ENCODE results near the gene HMCN2. TPM values are rescaled to one million over a fixed set of nuclear protein-coding genes. Genes with fewer than 3 reads are reported as not detected.

The HMCN2 gene
- total RNA-seq, 4 donors from 2014 or later: 1.3 to 6.3 (median 3.5) TPM

- TF ChIP-seq POLR2A (IDR thresholded peaks at IDR 0.05) (no peak), EP300 (IDR thresholded peaks at IDR 0.05) (no peak), POLR2AphosphoS5 (IDR thresholded peaks at IDR 0.05) (no peak)
- TF ChIP-seq, protein P1, sequence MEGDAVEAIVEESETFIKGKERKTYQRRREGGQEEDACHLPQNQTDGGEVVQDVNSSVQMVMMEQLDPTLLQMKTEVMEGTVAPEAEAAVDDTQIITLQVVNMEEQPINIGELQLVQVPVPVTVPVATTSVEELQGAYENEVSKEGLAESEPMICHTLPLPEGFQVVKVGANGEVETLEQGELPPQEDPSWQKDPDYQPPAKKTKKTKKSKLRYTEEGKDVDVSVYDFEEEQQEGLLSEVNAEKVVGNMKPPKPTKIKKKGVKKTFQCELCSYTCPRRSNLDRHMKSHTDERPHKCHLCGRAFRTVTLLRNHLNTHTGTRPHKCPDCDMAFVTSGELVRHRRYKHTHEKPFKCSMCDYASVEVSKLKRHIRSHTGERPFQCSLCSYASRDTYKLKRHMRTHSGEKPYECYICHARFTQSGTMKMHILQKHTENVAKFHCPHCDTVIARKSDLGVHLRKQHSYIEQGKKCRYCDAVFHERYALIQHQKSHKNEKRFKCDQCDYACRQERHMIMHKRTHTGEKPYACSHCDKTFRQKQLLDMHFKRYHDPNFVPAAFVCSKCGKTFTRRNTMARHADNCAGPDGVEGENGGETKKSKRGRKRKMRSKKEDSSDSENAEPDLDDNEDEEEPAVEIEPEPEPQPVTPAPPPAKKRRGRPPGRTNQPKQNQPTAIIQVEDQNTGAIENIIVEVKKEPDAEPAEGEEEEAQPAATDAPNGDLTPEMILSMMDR (IDR thresholded peaks at IDR 0.05): no peak
- Histone ChIP-seq H3K9me3 (no peaks in the 10 kb centered on the region), H3K4me3 (no peak overlapping the region), H3K27me3 (peaks cover 7% of the 10 kb centered on the region), H3K27ac (no peak overlapping the region), H3K4me1 (no peaks in the 10 kb centered on the region), H3K36me3 (peaks cover 7% of the 10 kb centered on the region)
- no peak for DNase-seq (ENCODE audit: low spot score in 2 of 2)
- WGBS: 88% methylated on average over 23 of the region's 23 CpGs
Observed at GRCh38 chr9:130458027-130458803, 192.7 kb downstream of the HMCN2 start.

DNA sequence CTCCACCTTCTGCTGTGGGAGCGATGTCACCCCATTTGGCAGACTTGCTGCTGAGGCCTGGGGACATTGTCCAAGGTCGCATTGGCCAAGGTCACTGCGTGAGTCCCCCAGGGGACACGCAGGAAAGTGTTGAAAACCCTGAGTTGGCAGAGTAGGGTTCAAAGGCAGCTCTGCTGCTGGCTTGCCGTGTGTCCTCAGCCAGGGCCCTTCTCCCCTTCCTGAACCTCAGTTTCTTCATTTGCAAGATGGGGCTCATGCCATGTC lies 193.2 kb downstream of the HMCN2 start:
- 100% methylated on average over 1 of the region's 5 CpGs for WGBS
- no peak for DNase-seq (ENCODE audit: low spot score in 2 of 2)
- no peaks in the 10 kb centered on the region for H3K9me3 ChIP-seq

DNA sequence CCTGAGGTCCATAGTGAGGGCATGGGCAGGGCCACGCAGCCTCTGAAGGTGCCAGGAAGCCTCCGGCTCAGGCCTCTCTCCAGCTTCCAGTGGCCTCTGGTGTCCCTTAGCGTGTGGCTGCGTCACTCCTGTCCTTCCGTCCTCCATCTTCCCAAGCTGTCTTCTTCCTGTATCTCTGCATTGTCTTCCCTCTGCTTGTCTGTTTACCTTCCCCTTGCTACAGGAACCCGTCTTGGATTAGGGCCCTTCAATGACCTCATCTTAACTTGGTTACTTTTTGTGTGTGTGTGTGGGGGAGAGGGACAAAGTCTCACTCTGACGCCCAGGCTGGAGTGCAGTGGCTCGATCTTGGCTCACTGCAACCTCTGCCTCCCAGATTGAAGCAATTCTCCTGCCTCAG lies 193.6 kb downstream of the HMCN2 start:
- H3K4me3 ChIP-seq: no peak overlapping the region
- peaks cover 13% of the 10 kb centered on the region for H3K36me3 ChIP-seq

More for the DNA sequence above, 193.2 kb downstream of the HMCN2 start:
- Histone ChIP-seq H3K4me1 (no peaks in the 10 kb centered on the region), H3K4me3 (no peak overlapping the region), H3K27ac (no peak overlapping the region), H3K36me3 (peaks cover 9% of the 10 kb centered on the region), H3K27me3 (peaks cover 7% of the 10 kb centered on the region)
- TF ChIP-seq POLR2A (IDR thresholded peaks at IDR 0.05) (no peak), POLR2AphosphoS5 (IDR thresholded peaks at IDR 0.05) (no peak), EP300 (IDR thresholded peaks at IDR 0.05) (no peak)
- TF ChIP-seq, protein P1 (IDR thresholded peaks at IDR 0.05): no peak

DNA sequence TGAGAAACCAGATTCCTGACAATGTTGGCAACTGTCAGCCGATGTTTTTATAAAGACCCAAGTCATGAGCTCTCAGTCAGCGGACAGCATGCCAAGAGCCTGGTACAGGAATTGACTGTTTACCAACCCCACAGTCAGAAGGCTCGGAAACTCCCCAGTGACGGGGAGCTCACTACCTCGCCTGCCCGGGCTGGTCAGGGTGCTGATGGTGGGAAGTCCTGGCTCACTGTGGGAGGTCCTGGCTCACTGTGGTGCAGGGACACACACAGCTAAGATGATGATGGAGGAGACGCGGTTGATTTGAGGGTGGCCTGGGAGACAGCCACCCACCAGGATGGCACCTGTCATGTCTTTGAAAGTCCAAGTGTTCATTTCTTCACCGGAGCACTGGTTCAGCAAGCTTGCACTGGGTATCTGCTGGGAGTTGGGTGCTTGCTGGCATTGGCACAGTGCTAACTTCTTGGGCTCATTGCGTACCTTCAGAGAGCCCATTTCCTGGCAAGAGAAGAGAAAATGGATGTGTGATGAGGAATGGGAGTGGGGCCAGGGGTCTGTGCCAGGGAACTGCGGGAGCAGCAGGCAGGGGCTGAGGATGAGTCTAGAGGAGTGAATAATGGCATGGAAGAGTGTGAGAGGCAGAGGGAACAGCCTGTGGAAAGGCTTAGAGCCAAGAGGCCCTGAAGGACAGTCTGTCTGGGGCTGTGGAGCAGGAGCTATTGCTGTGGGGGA lies 194.5 kb downstream of the HMCN2 start:
- 77% methylated on average over 11 of the region's 11 CpGs for WGBS
- Histone ChIP-seq H3K36me3 (peaks cover 16% of the 10 kb centered on the region), H3K27me3 (peaks cover 9% of the 10 kb centered on the region), H3K9me3 (no peaks in the 10 kb centered on the region), H3K27ac (no peak overlapping the region), H3K4me3 (no peak overlapping the region), H3K4me1 (no peaks in the 10 kb centered on the region)
- no peak for DNase-seq (ENCODE audit: low spot score in 2 of 2)
- TF ChIP-seq POLR2A (IDR thresholded peaks at IDR 0.05): no peak
- TF ChIP-seq EP300 (IDR thresholded peaks at IDR 0.05): no peak
- no peak for TF ChIP-seq POLR2AphosphoS5 (IDR thresholded peaks at IDR 0.05)
- TF ChIP-seq, protein P1 (IDR thresholded peaks at IDR 0.05): no peak

More for the DNA sequence above, 193.6 kb downstream of the HMCN2 start:
- no peaks in the 10 kb centered on the region for H3K4me1 ChIP-seq
- H3K27ac ChIP-seq: no peak overlapping the region
- no peak for DNase-seq (ENCODE audit: low spot score in 2 of 2)
- WGBS: 88% methylated on average over 8 of the region's 8 CpGs
- H3K9me3 ChIP-seq: no peaks in the 10 kb centered on the region
- TF ChIP-seq POLR2AphosphoS5 (IDR thresholded peaks at IDR 0.05) (no peak), EP300 (IDR thresholded peaks at IDR 0.05) (no peak), POLR2A (IDR thresholded peaks at IDR 0.05) (no peak)
- TF ChIP-seq, protein P1 (IDR thresholded peaks at IDR 0.05): no peak
- peaks cover 7% of the 10 kb centered on the region for H3K27me3 ChIP-seq

- DNase-seq (ENCODE audit: low spot score in 2 of 2): no peak
- Histone ChIP-seq H3K4me1 (no peaks in the 10 kb centered on the region), H3K4me3 (no peak overlapping the region), H3K27me3 (peaks cover 9% of the 10 kb centered on the region), H3K36me3 (peaks cover 23% of the 10 kb centered on the region), H3K27ac (no peak overlapping the region), H3K9me3 (no peaks in the 10 kb centered on the region)
- 30% methylated on average over 8 of the region's 22 CpGs for WGBS
- TF ChIP-seq EP300 (IDR thresholded peaks at IDR 0.05): no peak
- TF ChIP-seq, protein P1 (IDR thresholded peaks at IDR 0.05): peak; percentile 82 to 87
Observed at GRCh38 chr9:130461218-130461630, 195.7 kb downstream of the HMCN2 start.

Data from suprapubic skin (tissue), 4 donors.